ENCODE results near the gene UBAP1L.
"Not testable (repeated sequence)": the region's sequence is repeated elsewhere in the genome, so short reads cannot be mapped to it uniquely, and the experiment has no call there.

The UBAP1L gene

DNA sequence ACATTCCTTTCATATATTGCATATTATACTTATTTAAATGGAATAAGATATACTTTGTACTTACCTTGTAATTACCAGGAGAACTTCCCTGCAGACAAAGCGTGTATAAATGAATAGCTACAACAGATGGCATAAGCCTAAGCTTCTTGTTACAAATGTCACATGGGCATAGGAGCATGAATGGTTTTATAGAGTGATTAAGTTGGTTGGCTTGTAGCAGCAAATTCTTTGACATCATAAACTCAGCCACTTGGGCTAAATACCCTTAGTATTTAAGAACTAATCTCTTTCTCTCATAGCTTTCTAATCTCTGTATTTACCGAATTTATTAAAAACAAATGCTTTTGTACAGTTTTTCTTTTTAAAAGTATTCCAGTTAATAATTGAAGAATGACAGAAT, at the start of gene UBAP1L:
UBAP1L (minus strand) TSS at position 115 of the 400 bp plus-strand sequence. CDS start 8,985 bp downstream, outside the sequence.
- no peak for DNase-seq

GRCh38 chr15:65164139-65164538, 49.1 kb upstream of the UBAP1L start:
- DNase-seq, result no peak

DNA sequence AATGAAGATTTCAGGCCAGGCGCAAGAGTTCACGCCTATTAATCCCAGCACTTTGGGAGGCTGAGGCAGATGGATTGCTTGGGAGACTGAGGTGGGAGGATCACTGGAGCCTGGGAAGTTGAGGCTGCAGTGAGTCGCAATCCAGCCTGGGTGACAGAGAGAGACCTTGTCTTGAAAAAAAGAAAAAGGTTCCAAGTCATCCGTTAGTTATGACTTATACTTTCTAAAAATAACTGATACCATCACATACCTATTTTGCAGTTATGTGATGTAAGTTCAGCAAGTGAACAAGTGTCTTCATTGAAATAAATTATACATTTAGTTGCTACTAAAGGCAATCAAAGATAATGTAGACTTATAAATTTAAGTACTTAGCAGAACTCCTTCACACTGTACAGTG, 48.0 kb upstream of the UBAP1L start:
- no peak for DNase-seq

- DNase-seq, result no peak
These were observed 41.7 kb upstream of the UBAP1L start for GRCh38 chr15:65156692-65157091.

- no peak for DNase-seq
These were observed 39.7 kb upstream of the UBAP1L start for GRCh38 chr15:65154720-65155119.

GRCh38 chr15:65147902-65148301, 32.9 kb upstream of the UBAP1L start:
- no peak for DNase-seq

- DNase-seq, result no peak
These were observed 31.4 kb upstream of the UBAP1L start for GRCh38 chr15:65146438-65146837.

DNA sequence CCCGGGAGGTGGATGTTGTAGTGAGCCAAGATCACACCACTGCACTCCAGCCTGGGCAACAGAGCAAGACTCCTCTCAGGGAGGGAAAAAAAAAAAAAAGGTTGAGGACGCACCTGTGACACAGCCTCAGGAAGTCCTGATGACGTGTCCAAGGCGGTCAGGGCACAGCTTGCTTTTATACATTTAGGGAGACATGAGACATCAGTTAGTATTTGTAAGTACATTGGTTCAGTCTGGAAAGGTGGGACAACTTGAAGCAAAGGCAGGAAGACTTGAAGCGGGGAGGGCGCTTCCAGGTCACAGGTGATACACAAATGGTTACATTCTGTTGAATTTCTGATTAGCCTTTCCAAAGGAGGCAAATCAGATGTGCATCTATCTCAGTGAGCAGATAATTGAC, 23.6 kb upstream of the UBAP1L start:
- DNase-seq, result not testable (repeated sequence)

DNA sequence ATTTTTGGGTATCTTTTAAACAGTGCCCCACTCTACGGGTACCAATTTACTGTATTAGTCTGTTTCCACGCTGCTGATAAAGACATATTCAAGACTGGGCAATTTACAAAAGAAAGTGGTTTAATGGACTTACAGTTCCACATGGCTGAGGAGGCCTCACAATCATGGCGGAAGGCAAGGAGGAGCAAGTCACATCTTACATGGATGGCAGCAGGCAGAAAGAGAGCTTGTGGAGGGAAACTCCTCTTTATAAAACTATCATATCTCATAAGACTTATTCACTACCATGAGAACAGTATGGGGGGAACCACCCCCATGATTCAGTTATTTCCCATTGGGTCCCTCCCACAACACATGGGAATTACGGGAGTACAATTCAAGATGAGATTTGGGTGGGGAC, 22.9 kb upstream of the UBAP1L start:
- DNase-seq, result not testable (repeated sequence)

DNA sequence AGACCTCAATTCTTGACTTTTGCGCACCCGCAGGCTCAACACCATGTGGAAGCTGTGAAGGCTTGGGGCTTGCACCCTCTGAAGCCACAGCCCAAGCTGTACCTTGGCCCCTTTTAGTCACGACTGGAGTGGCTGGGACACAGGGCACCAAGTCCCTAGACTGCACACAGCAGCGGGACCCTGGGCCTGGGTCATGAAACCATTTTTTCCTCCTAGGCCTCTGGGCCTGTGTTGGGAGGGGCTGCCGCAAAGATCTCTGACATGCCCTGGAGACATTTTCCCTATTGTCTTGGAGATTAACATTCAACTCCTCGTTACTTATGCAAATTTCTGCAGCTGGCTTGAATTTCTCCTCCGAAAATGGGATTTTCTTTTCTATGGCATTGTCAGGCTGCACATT, 22.1 kb upstream of the UBAP1L start:
- not testable (repeated sequence) for DNase-seq

- DNase-seq, result no peak
These were observed 19.5 kb upstream of the UBAP1L start for GRCh38 chr15:65134538-65134937.

- DNase-seq, result peak; percentile 89
These were observed 18.7 kb upstream of the UBAP1L start, which contains the start of gene PDCD7 for GRCh38 chr15:65133548-65134200. PDCD7 (minus strand) TSS chr15:65133808; CDS start chr15:65133781, 27 bp downstream.

DNA sequence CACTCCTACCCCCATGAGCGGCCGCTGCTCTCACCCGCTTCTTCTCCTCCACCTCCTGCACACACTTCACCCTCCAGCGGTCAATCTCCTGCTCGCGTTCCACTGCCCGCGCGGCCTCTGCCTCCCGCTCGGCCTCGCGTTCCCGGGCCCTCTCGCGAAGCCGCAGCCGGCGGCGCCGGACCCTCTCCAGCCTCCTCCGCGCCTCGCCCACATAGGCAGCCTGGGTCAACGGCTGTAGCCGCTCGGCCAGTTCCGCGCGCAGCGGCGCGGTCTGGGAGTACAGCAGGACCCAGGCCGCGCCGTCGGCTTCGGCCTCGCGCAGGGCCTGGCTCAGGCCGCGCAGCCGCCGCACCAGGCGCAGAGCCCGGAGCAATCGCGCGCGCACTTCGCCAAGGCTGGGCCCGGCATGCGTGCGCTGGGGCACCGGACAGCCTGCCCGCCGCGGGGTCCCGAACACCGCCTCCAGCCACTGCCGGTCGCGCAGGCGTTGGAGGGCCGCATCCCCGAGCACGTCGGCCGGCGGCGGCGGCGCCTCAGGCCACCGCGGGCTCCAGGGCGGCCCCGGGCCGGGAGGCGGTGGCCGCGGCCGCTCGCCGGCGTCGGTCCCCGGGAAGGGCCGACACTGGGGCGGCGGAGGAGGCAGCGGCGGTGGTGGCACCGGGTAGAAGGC, 18.0 kb upstream of the UBAP1L start:
- DNase-seq, result peak; percentile 77

GRCh38 chr15:65130941-65131340, 15.9 kb upstream of the UBAP1L start:
- DNase-seq, result no peak

DNA sequence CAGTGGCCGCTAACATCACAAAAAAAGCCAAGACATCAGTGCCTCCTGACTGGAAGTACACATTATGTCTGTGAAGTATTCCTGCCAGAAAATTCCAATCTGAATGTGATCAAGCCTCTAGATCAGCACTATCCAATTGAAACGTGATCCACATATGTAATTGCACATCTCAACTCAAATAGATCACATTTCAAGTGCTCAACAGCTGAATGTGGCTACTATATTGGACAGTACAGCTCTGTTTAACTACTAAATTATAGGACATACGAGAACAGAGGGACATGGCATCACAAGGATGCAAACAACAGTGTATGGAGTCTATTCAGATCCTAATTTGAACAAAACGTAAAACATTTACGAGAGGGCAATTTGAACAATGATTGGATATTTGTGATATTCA, 542 bp upstream of the UBAP1L start:
- no peak for DNase-seq

DNA sequence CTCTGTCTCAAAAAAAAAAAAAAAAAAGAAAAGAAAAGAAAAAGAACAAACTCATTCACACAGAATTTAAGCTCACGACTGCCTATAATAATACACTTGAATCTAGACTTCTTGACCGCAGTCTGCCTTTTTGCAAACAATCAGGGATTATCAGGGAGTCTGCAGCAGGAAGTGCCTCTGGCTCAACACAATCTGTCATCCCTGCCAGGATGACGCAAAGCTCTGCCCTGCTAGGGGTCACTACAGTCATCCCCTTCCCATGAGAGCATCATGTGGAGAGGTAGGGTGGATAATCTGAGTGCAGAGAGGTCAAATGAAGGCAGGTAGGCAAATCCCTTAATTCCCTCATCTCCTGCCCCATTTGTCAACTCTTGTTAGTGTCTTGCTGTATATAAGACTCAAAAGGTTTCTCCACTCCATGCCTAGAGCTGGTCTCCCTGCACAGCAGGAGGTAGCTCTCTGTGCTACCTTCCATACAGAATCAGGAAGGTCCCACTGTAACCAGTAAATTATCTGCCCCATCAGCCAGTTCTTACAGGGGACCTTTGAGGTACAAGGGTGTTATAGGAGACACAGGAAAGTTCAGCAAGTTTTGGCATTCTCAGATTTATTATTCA, 4.2 kb downstream of the UBAP1L start:
- DNase-seq, result peak; percentile 20

DNA sequence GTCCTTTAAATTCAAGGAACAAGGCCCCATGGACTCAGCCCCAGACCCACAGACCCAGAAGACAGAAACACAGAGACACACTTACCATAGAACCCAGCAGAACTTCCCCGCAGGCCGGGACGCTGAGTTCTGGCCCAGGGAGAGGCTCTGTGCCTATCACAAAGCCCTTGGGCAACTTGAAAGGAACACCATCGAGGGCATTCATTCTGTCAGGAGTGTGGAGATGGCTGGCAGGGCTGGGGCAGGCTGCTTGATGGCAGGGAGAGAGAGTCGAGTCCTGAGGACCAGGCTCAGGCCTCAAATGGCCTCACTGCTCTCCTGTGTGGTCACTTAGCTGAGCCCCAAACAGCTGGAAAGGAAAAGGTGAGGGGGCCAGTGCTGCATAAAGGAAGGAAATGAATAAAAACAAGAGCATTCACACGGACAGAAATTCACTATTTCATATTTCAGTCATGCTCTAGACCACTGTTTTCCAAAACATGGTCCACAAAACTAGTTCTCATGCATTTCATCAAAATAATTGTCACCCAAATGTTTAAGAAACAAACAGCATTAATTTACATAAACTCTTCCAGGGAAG, 8.9 kb downstream of the UBAP1L start:
- DNase-seq, result no peak

GRCh38 chr15:65105038-65105437, 10.0 kb downstream of the UBAP1L start:
- no peak for DNase-seq

GRCh38 chr15:65102912-65103311, 12.1 kb downstream of the UBAP1L start:
- no peak for DNase-seq

DNA sequence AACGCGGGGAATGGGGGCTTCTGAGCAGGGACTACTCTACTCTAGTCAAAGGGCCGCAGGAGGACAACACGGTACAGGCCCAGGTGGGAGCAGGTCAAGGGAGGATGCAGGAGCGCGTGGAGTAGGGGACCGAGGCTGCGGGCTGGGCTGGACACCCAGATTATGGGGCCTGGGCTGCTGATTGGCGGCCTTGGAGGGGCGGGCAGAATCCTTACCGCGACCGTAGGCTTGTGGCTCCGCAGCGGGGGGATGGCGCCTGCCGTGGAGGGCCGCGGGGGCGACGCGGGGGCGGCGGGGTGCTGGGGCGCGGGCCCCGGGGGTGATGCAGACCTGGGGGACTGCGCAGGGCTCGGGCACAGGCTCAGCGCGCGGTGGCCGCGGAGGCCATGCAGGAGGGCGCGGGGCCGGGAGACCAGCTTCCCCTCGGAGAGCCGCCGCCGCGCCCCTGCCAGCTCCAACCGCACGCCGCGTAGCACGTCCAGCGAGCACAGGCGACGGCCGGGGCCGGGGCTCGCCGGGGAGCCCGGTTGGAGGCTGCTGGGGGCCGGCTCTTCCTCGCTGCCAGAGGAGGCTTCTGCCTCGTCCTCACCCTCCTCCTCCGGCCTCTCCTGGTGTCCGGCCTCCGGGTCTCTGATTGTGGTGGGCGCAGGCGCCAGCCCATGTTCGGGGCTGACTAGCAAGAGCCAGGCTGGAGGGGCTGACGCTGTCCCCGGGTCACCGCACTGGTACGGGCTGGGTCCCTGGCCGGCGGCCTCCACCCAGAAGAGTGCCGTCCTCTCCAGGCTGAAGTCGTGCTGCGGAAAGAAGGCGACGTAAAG, 12.9 kb downstream of the UBAP1L start:
- DNase-seq, result peak; percentile 51

- peak; percentile 90 for DNase-seq
These were observed 13.5 kb downstream of the UBAP1L start for GRCh38 chr15:65101411-65101890.

GRCh38 chr15:65100442-65100841, 14.6 kb downstream of the UBAP1L start:
- no peak for DNase-seq

DNA sequence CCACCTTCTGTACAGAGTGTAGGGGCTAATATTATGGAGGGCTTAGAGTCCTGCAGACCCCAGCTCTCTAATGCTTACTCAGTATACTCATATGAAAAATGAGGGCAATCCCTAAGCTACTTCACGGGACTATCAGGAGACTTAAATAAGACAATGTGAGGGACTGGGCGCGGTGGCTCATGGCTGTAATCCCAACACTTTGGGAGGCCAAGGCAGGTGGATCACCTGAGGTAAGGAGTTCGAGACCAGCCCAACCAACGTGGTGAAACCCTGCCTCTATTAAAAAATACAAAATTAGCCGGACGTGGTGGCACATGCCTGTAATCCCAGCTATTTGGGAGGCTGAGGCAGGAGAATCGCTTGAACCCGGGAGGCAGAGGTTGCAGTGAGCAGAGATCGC, 15.2 kb downstream of the UBAP1L start:
- not testable (repeated sequence) for DNase-seq

All from retina (tissue), 1 donor.